GM21423 (cell line): ENCODE data around the gene ANKIB1.
"Not testable (repeated sequence)": the region's sequence is repeated elsewhere in the genome, so short reads cannot be mapped to it uniquely, and the experiment has no call there.

Experiments used
- ATAC-seq: cut with Tn5 transposase; IDR thresholded peaks from one replicate; pipeline ENCODE4 v1.9.1; 2021; ENCODE audit warnings: mild to moderate bottlenecking, moderate library complexity; ENCODE audit not compliant: unreplicated experiment

The ANKIB1 gene

DNA sequence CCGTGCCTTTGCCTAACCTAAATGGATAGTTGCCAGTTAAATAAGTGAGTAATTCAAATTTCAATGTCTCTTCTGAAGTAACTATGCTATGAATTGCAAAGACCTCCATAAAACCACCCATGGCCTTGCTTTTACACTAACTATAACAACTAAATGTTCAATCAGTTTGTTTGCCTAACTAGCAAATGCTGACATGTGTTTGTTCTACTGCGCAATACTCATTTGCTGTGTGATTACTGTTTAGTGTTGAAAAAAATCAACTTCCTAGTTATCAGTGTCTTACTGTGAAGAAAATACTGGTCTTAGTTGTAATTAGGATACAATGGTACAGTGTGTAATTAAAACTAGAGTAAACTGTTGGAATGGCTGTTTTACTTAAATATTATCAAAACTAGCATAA, 154.2 kb downstream of the ANKIB1 start:
- ATAC-seq = no peak

DNA sequence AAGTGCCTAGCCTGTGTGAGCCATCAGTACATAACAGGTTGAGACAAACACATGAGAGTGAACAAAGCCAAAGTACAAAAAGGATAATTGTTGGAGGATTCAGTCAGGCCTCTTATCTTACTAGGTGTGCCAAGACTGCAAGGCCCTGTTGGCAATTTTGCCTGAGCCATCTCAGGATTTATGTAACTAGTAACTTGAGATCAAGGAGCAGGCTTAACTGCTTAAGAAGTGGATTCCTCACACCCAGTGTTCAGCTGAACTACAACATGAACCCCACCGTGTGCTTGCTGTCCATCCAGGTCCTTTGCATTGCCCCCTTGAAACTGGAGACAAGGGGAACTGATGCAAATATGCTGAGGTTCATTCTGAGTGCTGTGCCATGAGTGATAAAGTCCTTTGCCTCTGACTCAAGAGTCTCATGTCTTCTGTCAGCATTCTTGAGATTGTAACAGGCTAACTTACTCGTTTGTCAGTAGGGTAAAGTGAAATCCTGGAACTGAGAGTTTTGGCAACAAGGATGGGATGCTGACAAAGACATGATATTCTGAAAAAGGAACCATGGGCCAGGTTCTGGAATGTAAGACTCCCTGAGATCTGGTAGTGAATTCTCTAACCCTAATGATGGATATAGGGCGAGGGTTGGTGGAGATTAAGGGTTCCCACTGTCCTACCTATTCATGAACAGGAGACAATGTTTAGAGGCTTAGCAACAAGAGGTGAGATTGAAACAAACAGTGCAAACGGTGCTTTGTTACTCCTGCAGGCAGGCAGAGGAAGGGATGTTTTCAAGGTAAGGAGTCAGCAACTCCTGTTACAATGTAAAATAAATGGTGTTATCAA, 157.4 kb downstream of the ANKIB1 start:
- ATAC-seq = no peak

- ATAC-seq = no peak
These were observed 157.9 kb downstream of the ANKIB1 start for GRCh38 chr7:92403760-92404074.

DNA sequence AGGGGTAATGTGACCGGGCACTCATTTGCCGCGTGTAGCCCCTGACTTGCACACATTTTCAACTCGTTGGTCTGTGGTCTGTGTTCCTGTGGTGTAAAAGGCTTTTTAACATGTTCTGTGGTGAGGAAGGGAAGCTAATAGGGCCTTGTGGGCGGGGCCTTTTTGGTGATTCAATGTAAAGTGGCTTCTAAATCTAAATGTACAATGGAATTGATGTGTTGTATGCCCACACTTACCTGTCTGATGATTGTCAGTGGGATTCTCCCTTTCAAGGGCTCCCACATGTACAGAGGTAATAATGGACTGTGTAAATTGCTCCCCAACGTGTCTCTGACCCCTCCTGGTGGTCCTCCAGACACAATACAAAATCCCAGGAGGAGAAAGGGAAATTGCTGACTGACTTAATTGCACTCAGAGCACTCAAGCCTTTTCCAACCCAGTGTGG, 158.4 kb downstream of the ANKIB1 start:
- ATAC-seq = no peak

DNA sequence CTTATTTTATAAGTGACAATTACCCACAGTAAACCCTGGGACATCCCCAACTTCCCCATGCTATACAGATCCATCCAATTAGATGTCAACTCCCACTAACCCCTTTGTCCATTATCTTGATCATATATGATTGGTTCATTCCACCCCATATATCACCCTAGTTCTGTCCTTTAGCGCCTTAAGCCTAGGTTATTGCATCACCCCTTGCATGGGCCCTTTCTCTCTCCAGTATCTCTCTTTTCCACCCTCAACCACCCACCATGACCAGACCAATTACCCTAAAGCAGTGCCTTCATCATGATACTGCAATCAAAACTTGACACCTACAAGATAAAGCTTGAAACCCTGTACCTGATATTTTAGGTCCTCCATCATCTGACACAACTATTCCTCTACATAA, 163.6 kb downstream of the ANKIB1 start:
- no peak for ATAC-seq

- not testable (repeated sequence) for ATAC-seq
These were observed 164.4 kb downstream of the ANKIB1 start for GRCh38 chr7:92410162-92410561.

GRCh38 chr7:92412745-92413144, 167.0 kb downstream of the ANKIB1 start:
- ATAC-seq = no peak

GRCh38 chr7:92413550-92413949, 167.8 kb downstream of the ANKIB1 start:
- no peak for ATAC-seq

- ATAC-seq = no peak
These were observed 169.5 kb downstream of the ANKIB1 start for GRCh38 chr7:92415225-92415624.

- ATAC-seq = no peak
These were observed 172.1 kb downstream of the ANKIB1 start for GRCh38 chr7:92417913-92418312.

GRCh38 chr7:92421676-92422435, 176.1 kb downstream of the ANKIB1 start:
- ATAC-seq = no peak

- no peak for ATAC-seq
These were observed 177.2 kb downstream of the ANKIB1 start for GRCh38 chr7:92422926-92423325.

DNA sequence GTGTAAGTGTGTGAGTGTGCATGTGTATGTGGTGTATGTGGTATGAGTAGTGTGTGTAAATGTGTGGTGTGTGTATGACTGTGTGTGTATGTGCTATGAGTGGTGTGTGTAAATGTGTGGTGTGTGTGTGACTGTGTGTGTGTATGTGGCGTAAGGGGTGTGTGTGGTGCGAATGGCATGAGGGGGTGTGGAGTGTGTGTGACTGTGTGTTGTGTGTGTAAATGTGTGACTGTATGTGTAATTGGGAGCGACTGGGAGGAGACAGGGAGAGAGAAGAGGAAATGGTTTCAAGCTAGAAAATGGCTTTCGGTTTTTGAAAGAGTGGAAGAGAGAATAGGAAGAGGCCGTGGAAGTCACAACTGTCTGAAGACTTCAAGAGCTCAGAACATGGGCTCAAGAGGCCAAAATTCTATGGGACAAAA, 177.9 kb downstream of the ANKIB1 start:
- ATAC-seq = no peak

- no peak for ATAC-seq
These were observed 179.7 kb downstream of the ANKIB1 start for GRCh38 chr7:92425311-92425947.

- no peak for ATAC-seq
These were observed 181.4 kb downstream of the ANKIB1 start for GRCh38 chr7:92427193-92427592.

GRCh38 chr7:92432299-92432946, 186.6 kb downstream of the ANKIB1 start:
- no peak for ATAC-seq

DNA sequence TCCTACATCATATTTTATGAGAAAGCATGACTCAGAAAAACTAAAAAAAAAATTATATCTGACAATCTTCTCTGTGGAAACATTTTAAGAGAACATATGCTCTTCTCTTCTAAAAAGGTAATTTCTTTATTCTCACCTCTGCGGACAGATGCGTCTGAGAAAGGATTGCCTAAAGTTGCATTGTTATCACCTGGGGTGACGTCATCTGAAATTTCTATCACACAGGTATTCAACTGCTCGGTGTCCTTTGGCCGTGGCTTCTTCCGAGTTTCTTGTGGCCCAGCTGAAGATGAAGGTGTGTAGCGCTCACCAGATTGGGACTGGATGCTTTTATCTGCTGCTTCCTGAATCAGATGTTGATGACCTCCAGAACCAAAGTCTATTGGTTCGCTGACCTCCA, 187.2 kb downstream of the ANKIB1 start:
- no peak for ATAC-seq

DNA sequence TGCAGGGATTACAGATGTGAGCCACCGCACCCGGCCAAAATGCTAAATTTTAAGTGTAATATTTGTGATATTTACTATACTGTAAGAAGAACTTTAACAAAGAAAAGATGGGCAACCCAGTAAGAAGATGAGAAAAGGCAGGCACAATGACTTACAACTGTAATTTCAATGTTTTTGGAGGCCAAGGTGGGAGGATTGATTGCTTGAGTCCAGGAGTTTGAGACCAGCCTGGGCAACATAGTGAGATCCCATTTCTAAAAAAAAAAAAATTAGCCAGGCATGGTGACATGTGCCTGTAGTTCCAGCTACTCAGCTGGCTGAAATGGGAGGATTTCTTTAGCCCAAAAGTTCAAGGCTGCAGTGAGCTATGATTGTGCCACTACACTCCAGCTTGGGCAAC, 189.8 kb downstream of the ANKIB1 start:
- ATAC-seq = no peak

DNA sequence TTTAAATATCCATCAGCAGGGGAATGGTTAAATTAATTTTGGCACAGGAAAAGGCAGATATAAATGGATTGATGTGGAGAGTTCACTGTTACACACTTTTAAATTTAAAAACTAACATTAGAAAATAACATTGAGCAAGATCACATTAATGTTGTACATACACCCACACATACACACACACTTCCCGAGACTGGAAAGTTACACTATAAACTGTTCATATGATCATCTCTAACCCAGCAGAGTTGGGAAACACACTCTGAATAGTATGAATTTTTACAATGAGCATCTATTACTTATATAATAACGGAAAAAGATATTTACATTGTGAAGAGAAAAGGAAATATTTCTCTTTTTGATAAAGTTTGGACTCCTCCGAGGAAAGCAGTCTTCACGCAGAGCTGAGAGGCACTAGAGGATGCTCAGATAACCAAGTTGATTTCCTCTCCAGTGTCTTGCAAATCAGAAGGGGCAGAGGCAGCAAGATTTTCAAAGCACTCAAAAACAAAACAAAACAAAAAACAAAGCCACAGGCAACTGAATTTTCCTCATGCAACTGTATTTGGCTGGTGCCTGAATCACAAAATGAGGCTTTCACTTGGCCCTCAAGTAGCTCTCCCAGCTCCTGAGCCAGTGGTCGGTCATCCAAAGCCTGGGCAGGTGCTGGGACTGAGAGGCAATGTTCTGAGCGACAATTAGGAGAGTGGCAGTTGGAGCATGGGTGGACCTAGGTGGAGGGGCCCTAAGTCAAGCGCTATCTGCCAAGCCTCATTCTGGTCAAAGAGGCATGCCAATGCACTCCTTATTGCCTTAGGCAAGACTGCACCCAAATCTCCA, 191.1 kb downstream of the ANKIB1 start:
- no peak for ATAC-seq

GRCh38 chr7:92437956-92438491, 192.2 kb downstream of the ANKIB1 start:
- no peak for ATAC-seq
